GM12872 (cell line): ENCODE measurements around the gene MIS18BP1.

ENCODE experiments used
- CTCF ChIP-seq: IDR thresholded peaks from 3 replicates; pipeline ENCODE4 v1.5.1; 2011; ENCODE audit warnings: low read depth, mild to moderate bottlenecking, low read length, moderate library complexity; ENCODE audit not compliant: insufficient read depth

MIS18BP1 gene

DNA sequence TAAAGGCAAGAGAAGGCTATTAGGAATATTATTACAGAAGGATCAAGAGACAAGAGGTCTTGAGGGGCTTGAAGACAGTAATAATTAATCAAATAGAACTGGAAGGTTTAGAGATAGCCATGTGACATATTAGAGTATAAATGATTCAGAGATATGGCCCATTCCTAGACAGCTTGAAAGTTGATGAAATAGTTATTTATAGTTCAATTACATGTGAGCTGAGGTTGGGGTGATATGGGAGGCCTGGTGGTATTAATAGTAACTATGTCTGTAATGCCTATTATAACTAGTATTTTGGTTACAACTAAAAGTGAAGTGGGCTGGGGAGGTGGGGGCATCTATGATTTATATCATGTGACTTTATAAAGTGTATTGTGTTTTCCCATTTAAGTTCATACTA is 14.1 kb upstream of the MIS18BP1 start:
- TF ChIP-seq CTCF, result no peak

DNA sequence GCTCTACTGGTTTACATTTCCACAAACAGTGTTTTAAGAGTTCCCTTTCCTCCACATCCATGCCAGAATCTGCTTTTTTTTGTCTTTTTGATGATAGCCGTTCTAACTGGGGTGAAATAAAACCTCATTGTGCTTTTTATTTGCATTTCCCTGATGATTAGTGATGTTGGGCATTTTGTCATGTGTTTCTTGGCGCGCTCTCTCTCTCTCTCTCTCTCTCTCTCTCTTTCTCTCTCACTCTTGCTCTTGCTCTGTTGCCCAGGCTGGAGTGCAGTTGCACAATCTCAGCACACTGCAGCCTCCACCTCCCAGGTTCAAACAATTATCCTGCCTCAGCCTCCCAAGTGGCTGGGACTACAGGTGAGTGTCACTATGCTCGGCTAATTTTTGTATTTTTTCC is 9.6 kb upstream of the MIS18BP1 start:
- TF ChIP-seq CTCF, result no peak

GRCh38 chr14:45261209-45261608 is 8.2 kb upstream of the MIS18BP1 start:
- TF ChIP-seq CTCF, result no peak

- TF ChIP-seq CTCF, result no peak
Measured at GRCh38 chr14:45258805-45259204, 5.8 kb upstream of the MIS18BP1 start.

DNA sequence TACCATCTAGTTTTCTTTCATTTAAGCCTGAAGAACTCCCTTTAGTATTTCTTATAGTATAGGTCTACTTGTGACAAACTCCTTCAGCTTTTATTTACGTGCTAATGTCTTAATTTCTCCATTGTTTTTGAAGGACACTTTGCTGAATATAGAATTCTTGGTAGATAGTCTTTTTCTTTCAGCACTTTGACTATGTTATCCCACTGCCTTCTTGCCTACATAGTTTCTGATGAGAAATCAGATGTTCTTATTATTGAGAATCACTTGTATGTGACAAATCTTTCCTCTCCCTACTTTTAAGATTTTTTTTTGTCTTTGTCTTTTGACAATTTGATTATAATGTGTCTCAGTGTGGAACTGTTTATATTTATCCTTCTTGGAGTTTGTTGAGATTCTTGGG is 5.1 kb upstream of the MIS18BP1 start:
- no peak for TF ChIP-seq CTCF

- TF ChIP-seq CTCF, result no peak
Measured at GRCh38 chr14:45254771-45255170, 1.8 kb upstream of the MIS18BP1 start.

GRCh38 chr14:45253754-45254310 is 830 bp upstream of the MIS18BP1 start:
- TF ChIP-seq CTCF, result no peak
